ENCODE data around the gene CLMP. TPM values are rescaled to one million over a fixed set of nuclear protein-coding genes. Genes with fewer than 3 reads are reported as not detected.

The CLMP gene
- polyA plus RNA-seq, 2 of the 4 experiments (the other 2 are of a cell fraction): 15.7 to 17.1 TPM

- TF ChIP-seq E2F6 (IDR thresholded peaks at IDR 0.05; ENCODE audit: borderline replicate concordance, low read depth): no peak
- TF ChIP-seq RCOR1 (IDR thresholded peaks at IDR 0.05; ENCODE audit: low read depth, low read length): no peak
- no peak for TF ChIP-seq HOXB5 (CRISPR knock-in tag; IDR thresholded peaks at IDR 0.05)
- no peak for TF ChIP-seq PHF8 (IDR thresholded peaks at IDR 0.05; ENCODE audit: borderline replicate concordance, low read depth)
- peak; percentile 26 for TF ChIP-seq POLR2A (IDR thresholded peaks at IDR 0.05; ENCODE audit: low read length)
- TF ChIP-seq GATA3 (IDR thresholded peaks at IDR 0.05; ENCODE audit: borderline replicate concordance): no peak
- no peak for TF ChIP-seq ESRRA (IDR thresholded peaks at IDR 0.05; ENCODE audit: borderline replicate concordance, low read length)
- TF ChIP-seq HOXB13 (CRISPR knock-in tag; IDR thresholded peaks at IDR 0.05; ENCODE audit: low read depth): no peak
- no peak for TF ChIP-seq CBX2 (IDR thresholded peaks at IDR 0.05; ENCODE audit: borderline replicate concordance, low read depth)
- TF ChIP-seq TFCP2L1 (CRISPR knock-in tag; IDR thresholded peaks at IDR 0.05): no peak
- no peak for TF ChIP-seq HES2 (IDR thresholded peaks at IDR 0.05)
- 0 out of 2 replicates have a peak, but pooled peaks have one; percentile 47 for TF ChIP-seq EHF (CRISPR knock-in tag; IDR thresholded peaks at IDR 0.05)
- no peak for TF ChIP-seq ZC3H11A (IDR thresholded peaks at IDR 0.05)
- no peak for TF ChIP-seq NFE2L2 (conservative IDR thresholded peaks at IDR 0.05; ENCODE audit: low read length)
- no peak for TF ChIP-seq TP53 (CRISPR knock-in tag; IDR thresholded peaks at IDR 0.05)
- TF ChIP-seq RAD21 (conservative IDR thresholded peaks at IDR 0.05 in 1 of 2, IDR thresholded peaks at IDR 0.05 in 1 of 2): no peak
- TF ChIP-seq CBX8 (IDR thresholded peaks at IDR 0.05): no peak
- TF ChIP-seq MAZ (IDR thresholded peaks at IDR 0.05; ENCODE audit: borderline replicate concordance, low read depth, low read length): peak; percentile 76; the same call in 1 of the 2 replicates
Measured at GRCh38 chr11:123062158-123062891, 132.7 kb downstream of the CLMP start (continued).

GRCh38 chr11:123061403-123062157 is 133.5 kb downstream of the CLMP start, which contains the start of gene HSPA8:
Gene HSPA8, minus strand, starts transcription at chr11:123062136. Its CDS starts 812 bp downstream, at chr11:123061324.
- WGBS (ENCODE audit: missing lambda C conversion rate): 4% methylated on average over 17 of the region's 45 CpGs
- CTCF ChIA-PET: no interaction called here
- peak within 1 kb of the TSS; percentile 98 to 100 for H3K27ac ChIP-seq
- no peak for FAIRE-seq
- peaks cover 47% of the 10 kb centered on the region for H3K4me1 ChIP-seq
- DNase-seq (ENCODE audit: low read depth in 1 of 2, low spot score in 1 of 2): peak in 1 of 2 experiments; percentile 62
- H3K4me2 ChIP-seq: peak within 1 kb of the TSS; percentile 91
- no peaks in the 10 kb centered on the region for H3K9me3 ChIP-seq
- ATAC-seq: peak; percentile 41 to 64; a peak in 5 of 6 replicates
- POLR2A ChIA-PET: interaction anchor here (0.6 to 1.5 kb wide), 17 partner anchors 8 to 419 kb away, joined by 3 to 29 read pairs (median 4); partner anchors contain the start of genes JHY and UBASH3B
- peak within 1 kb of the TSS; percentile 98 for H3K4me3 ChIP-seq
- no peak for TF ChIP-seq HOXB5 (CRISPR knock-in tag; IDR thresholded peaks at IDR 0.05)
- TF ChIP-seq JUN (IDR thresholded peaks at IDR 0.05): peak; percentile 72 to 83; a peak in 4 of 5 replicates
- TF ChIP-seq MAX (IDR thresholded peaks at IDR 0.05): peak; percentile 76
- no peak for TF ChIP-seq ZFP36 (IDR thresholded peaks at IDR 0.05; ENCODE audit: borderline replicate concordance, partially characterized antibody)
- TF ChIP-seq NR3C1 (IDR thresholded peaks at IDR 0.05): no peak
- TF ChIP-seq PBX3 (IDR thresholded peaks at IDR 0.05): peak; percentile 61
- TF ChIP-seq BCL3 (IDR thresholded peaks at IDR 0.05): peak; percentile 96
- peak; percentile 94 for TF ChIP-seq PHF8 (IDR thresholded peaks at IDR 0.05; ENCODE audit: borderline replicate concordance, low read depth)
- TF ChIP-seq POLR2A (IDR thresholded peaks at IDR 0.05; ENCODE audit: low read length): peak; percentile 92
- TF ChIP-seq HDAC2 (IDR thresholded peaks at IDR 0.05): no peak
- no peak for TF ChIP-seq HES2 (IDR thresholded peaks at IDR 0.05)
- no peak for TF ChIP-seq CHD2 (IDR thresholded peaks at IDR 0.05; ENCODE audit: low read length, partially characterized antibody)
- TF ChIP-seq RFX5 (IDR thresholded peaks at IDR 0.05): no peak
- TF ChIP-seq MAFK (IDR thresholded peaks at IDR 0.05; ENCODE audit: partially characterized antibody): no peak
- TF ChIP-seq MYC (IDR thresholded peaks at IDR 0.05; ENCODE audit: borderline replicate concordance, low read length): 0 out of 2 replicates have a peak, but pooled peaks have one; percentile 29
- TF ChIP-seq USF2 (IDR thresholded peaks at IDR 0.05): no peak
- no peak for TF ChIP-seq EHMT2 (IDR thresholded peaks at IDR 0.05; ENCODE audit: low read depth)
- TF ChIP-seq SMC3 (IDR thresholded peaks at IDR 0.05): no peak
- 0 out of 2 replicates have a peak, but pooled peaks have one; percentile 29 for TF ChIP-seq GATA3 (IDR thresholded peaks at IDR 0.05; ENCODE audit: borderline replicate concordance)
- TF ChIP-seq TFCP2L1 (CRISPR knock-in tag; IDR thresholded peaks at IDR 0.05): peak; percentile 63; the same call in 1 of the 2 replicates
- TF ChIP-seq RCOR1 (IDR thresholded peaks at IDR 0.05; ENCODE audit: low read depth, low read length): no peak
